Fibroblast of lung (primary cell): ENCODE measurements around the gene ANKRD44. TPM values are rescaled to one million over a fixed set of nuclear protein-coding genes. Genes with fewer than 3 reads are reported as not detected.

Experiments used
- DNase-seq, 2 donors: peaks; one replicate each; pipeline versions ENCODE4 v3.0.0 to v3.0.0-alpha.2; 2010; ENCODE audit warnings: low read depth in 2 of 2
- H2AFZ ChIP-seq: 2 replicates; pipeline ENCODE4 v1.5.1; 2012; ENCODE audit warnings: low read length, control low read depth, inconsistent platforms
- H3K27ac ChIP-seq: 2 replicates; pipeline ENCODE4 v1.5.1; 2011; ENCODE audit warnings: low read length, control low read depth; ENCODE audit not compliant: insufficient read depth
- H3K27me3 ChIP-seq: 2 replicates; pipeline ENCODE4 v1.5.1; 2011; ENCODE audit warnings: mild to moderate bottlenecking, low read length; ENCODE audit not compliant: control insufficient read depth, insufficient read depth
- H3K36me3 ChIP-seq: 2 replicates; pipeline ENCODE4 v1.5.1; 2011; ENCODE audit warnings: low read length; ENCODE audit not compliant: control insufficient read depth, insufficient read depth
- H3K4me1 ChIP-seq: 2 replicates; pipeline ENCODE4 v1.5.1; 2011; ENCODE audit warnings: low read length; ENCODE audit not compliant: control insufficient read depth, insufficient read depth; ENCODE audit errors: extremely low read depth
- H3K4me2 ChIP-seq: 2 replicates; pipeline ENCODE4 v1.5.1; 2011; ENCODE audit warnings: low read length, control low read depth; ENCODE audit not compliant: insufficient read depth; ENCODE audit errors: extremely low read depth
- H3K4me3 ChIP-seq, 4 experiments: fragments of 200-600 bp in 1 of 4; sonication (generic) in 1 of 4; replicated peaks in 1 of 4; 2 replicates each; pipeline ENCODE4 v1.5.1; 2011 to 2016; ENCODE audit warnings: low read length in 4 of 4, low read depth in 3 of 4, mild to moderate bottlenecking in 3 of 4, control low read depth in 2 of 4, inconsistent platforms in 1 of 4, mixed read lengths in 1 of 4; ENCODE audit not compliant: insufficient read depth in 1 of 4; ENCODE audit errors: control extremely low read depth in 1 of 4
- H3K79me2 ChIP-seq: 2 replicates; pipeline ENCODE4 v1.5.1; 2012; ENCODE audit warnings: mild to moderate bottlenecking, low read length, inconsistent platforms; ENCODE audit not compliant: control insufficient read depth, insufficient read depth
- H3K9ac ChIP-seq: 2 replicates; pipeline ENCODE4 v1.5.1; 2011; ENCODE audit warnings: mild to moderate bottlenecking, low read length, control low read depth; ENCODE audit not compliant: insufficient read depth
- H3K9me3 ChIP-seq: 2 replicates; pipeline ENCODE4 v1.5.1; 2012; ENCODE audit warnings: low read depth, low read length; ENCODE audit not compliant: control insufficient read depth, insufficient read depth
- H4K20me1 ChIP-seq: 2 replicates; pipeline ENCODE4 v1.5.1; 2011; ENCODE audit warnings: low read length; ENCODE audit not compliant: control insufficient read depth, insufficient read depth; ENCODE audit errors: extremely low read depth
- CTCF ChIP-seq, 2 donors: IDR thresholded peaks in 1 of 2; conservative IDR thresholded peaks in 1 of 2; 1 replicate in 1 of 2; 2 replicates in 1 of 2; pipeline ENCODE4 v1.5.1; 2011 to 2012; ENCODE audit warnings: low read length in 2 of 2, control low read depth in 1 of 2, inconsistent platforms in 1 of 2, low read depth in 1 of 2, mild to moderate bottlenecking in 1 of 2
- EZH2 ChIP-seq: IDR thresholded peaks from 2 replicates; pipeline ENCODE4 v1.5.1; 2012; ENCODE audit warnings: low read length, control low read depth, mild to moderate bottlenecking; ENCODE audit errors: missing control alignments
- polyA plus RNA-seq, 2 donors: library from polyadenylated mRNA; depleted of rRNA in 1 of 2; stranded (reverse) in 1 of 2; unstranded in 1 of 2; fragments of >200 nt; gene quantifications; 2 replicates each; pipeline ENCODE4 v1.2.1, GENCODE V29; 2011 to 2012; ENCODE audit warnings: missing spikeins in 1 of 2
- total RNA-seq: library from RNA; depleted of rRNA; stranded (reverse); fragments of >200 nt; gene quantifications from 2 replicates; pipeline ENCODE4 v1.2.1, GENCODE V29; 2014

ANKRD44 gene
- total and polyA plus RNA-seq, 2 donors (not counting 1 experiment from before 2014, with no cell fraction given): 7.6 to 9.7 TPM

- Histone ChIP-seq H3K36me3 (no peaks in the 10 kb centered on the region), H3K9ac (no peak overlapping the region), H3K27me3 (no peaks in the 10 kb centered on the region), H3K4me3 (no peak overlapping the region), H2AFZ (no peak overlapping the region), H3K79me2 (no peaks in the 10 kb centered on the region), H4K20me1 (no peaks in the 10 kb centered on the region), H3K4me1 (peaks cover 8% of the 10 kb centered on the region), H3K9me3 (no peaks in the 10 kb centered on the region), H3K4me2 (no peak overlapping the region), H3K27ac (no peak overlapping the region)
- no peak for TF ChIP-seq CTCF (conservative IDR thresholded peaks at IDR 0.05 in 1 of 2, IDR thresholded peaks at IDR 0.05 in 1 of 2; ENCODE audit: low read depth in 1 of 2, low read length in 2 of 2)
- DNase-seq: no peak
Observed at GRCh38 chr2:197135806-197136205, 174.8 kb downstream of the ANKRD44 start.

- Histone ChIP-seq H3K79me2 (no peaks in the 10 kb centered on the region), H3K4me2 (no peak overlapping the region), H3K9me3 (no peaks in the 10 kb centered on the region), H3K27ac (no peak overlapping the region), H3K4me3 (no peak overlapping the region), H3K36me3 (no peaks in the 10 kb centered on the region), H3K4me1 (peaks cover 8% of the 10 kb centered on the region), H2AFZ (no peak overlapping the region), H3K27me3 (no peaks in the 10 kb centered on the region), H4K20me1 (no peaks in the 10 kb centered on the region), H3K9ac (no peak overlapping the region)
- peak; percentile 23 to 45 for DNase-seq
- TF ChIP-seq EZH2 (no peak), CTCF (conservative IDR thresholded peaks at IDR 0.05 in 1 of 2, IDR thresholded peaks at IDR 0.05 in 1 of 2; ENCODE audit: low read depth in 1 of 2, low read length in 2 of 2) (peak; percentile 23 to 35)
Observed at GRCh38 chr2:197134206-197134605, 176.4 kb downstream of the ANKRD44 start.

- H4K20me1 ChIP-seq: no peaks in the 10 kb centered on the region
- no peak for DNase-seq
- TF ChIP-seq CTCF (conservative IDR thresholded peaks at IDR 0.05 in 1 of 2, IDR thresholded peaks at IDR 0.05 in 1 of 2; ENCODE audit: low read depth in 1 of 2, low read length in 2 of 2) (no peak), EZH2 (no peak)
- H3K79me2 ChIP-seq: no peaks in the 10 kb centered on the region
- H3K4me3 ChIP-seq: no peak overlapping the region
- H3K36me3 ChIP-seq: no peaks in the 10 kb centered on the region
- H3K4me1 ChIP-seq: no peaks in the 10 kb centered on the region
- H3K4me2 ChIP-seq: no peak overlapping the region
- no peaks in the 10 kb centered on the region for H3K27me3 ChIP-seq
- H3K9me3 ChIP-seq: no peaks in the 10 kb centered on the region
- no peak overlapping the region for H3K9ac ChIP-seq
- H3K27ac ChIP-seq: no peak overlapping the region
- H2AFZ ChIP-seq: no peak overlapping the region
Observed at GRCh38 chr2:197131558-197131855, 179.1 kb downstream of the ANKRD44 start.
